Subcutaneous abdominal adipose tissue (tissue), 5 donors: ENCODE measurements around the gene SLC16A11.
A peak's percentile ranks its signal among the peaks of the same experiment; 100 is the strongest.

Source experiments
- H3K27ac ChIP-seq: one replicate; pipeline ENCODE4 v1.7.0; 2013; ENCODE audit warnings: low read depth, mild to moderate bottlenecking, inconsistent platforms, low read length, moderate library complexity
- H3K27me3 ChIP-seq, 5 donors: one replicate each; pipeline ENCODE4 v1.7.0; 2013; ENCODE audit warnings: low read length in 5 of 5, inconsistent platforms in 1 of 5; ENCODE audit not compliant: control insufficient read depth in 5 of 5, insufficient read depth in 4 of 5
- H3K36me3 ChIP-seq, 5 donors: one replicate each; pipeline ENCODE4 v1.7.0; 2013; ENCODE audit warnings: low read length in 5 of 5; ENCODE audit not compliant: control insufficient read depth in 5 of 5, insufficient read depth in 5 of 5
- H3K4me1 ChIP-seq, 5 donors: one replicate each; pipeline ENCODE4 v1.7.0; 2013; ENCODE audit warnings: low read length in 5 of 5, mild to moderate bottlenecking in 3 of 5, moderate library complexity in 1 of 5; ENCODE audit not compliant: control insufficient read depth in 5 of 5, insufficient read depth in 5 of 5
- H3K4me3 ChIP-seq, 5 donors: one replicate each; pipeline ENCODE4 v1.7.0; 2013; ENCODE audit warnings: low read length in 5 of 5, low read depth in 1 of 5
- H3K9ac ChIP-seq, 5 donors: one replicate each; pipeline ENCODE4 v1.7.0; 2013; ENCODE audit warnings: low read length in 5 of 5, mild to moderate bottlenecking in 4 of 5, moderate library complexity in 3 of 5
- H3K9me3 ChIP-seq, 5 donors: one replicate each; pipeline ENCODE4 v1.7.0; 2013; ENCODE audit warnings: low read length in 5 of 5; ENCODE audit not compliant: control insufficient read depth in 5 of 5
- donor health status: healthy.
- donor health status: healthy.
- donor health status: healthy.
- donor health status: healthy.
- donor health status: healthy.

The SLC16A11 gene

DNA sequence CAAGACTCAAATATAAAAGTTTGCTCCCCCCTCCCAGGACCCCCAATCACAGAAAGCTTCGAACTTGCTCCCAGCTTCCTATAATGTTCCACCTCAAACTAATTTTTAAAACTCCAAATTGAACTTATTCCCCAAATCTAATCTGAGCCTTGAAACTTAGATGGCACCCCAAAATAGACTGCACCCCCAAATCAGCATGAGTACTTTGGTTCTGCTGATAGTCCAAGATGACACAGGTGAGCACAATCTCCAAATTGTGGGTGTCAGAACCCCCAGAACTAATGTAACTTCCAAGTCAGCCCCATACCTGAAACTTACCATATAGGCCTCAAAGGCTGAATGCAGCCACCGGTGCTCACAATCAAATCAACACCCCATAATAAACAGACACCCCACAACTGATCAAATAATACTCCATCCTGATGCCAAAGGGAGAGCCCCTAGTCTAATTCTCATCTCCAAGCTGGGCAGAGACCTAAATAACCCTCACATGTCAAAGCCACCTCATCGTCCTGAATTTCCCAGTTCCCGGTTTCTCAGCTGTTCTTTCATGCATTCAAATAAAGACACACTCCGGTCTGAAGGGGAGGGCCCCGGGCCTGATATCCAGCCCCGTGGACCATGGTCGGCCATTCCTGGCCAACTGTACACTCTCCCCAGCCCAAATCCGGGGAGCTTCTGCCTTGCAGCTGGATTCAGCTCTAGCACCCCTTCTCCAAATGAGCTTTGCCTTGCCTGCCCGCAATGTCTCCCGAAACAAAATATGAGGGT lies 22.8 kb downstream of the SLC16A11 start:
- peak overlapping the region; percentile 53 to 80 (median 69) for H3K4me3 ChIP-seq
- H3K27ac ChIP-seq = peak overlapping the region; percentile 99
- peak overlapping the region; percentile 78 to 97 (median 82) for H3K9ac ChIP-seq
- no peaks in the 10 kb centered on the region for H3K9me3 ChIP-seq
- H3K27me3 ChIP-seq = no peaks in the 10 kb centered on the region
- peaks cover 0 to 15% (median 13%) of the 10 kb centered on the region in 5 donors for H3K36me3 ChIP-seq
- H3K4me1 ChIP-seq = peaks cover 11 to 92% (median 70%) of the 10 kb centered on the region in 5 donors

DNA sequence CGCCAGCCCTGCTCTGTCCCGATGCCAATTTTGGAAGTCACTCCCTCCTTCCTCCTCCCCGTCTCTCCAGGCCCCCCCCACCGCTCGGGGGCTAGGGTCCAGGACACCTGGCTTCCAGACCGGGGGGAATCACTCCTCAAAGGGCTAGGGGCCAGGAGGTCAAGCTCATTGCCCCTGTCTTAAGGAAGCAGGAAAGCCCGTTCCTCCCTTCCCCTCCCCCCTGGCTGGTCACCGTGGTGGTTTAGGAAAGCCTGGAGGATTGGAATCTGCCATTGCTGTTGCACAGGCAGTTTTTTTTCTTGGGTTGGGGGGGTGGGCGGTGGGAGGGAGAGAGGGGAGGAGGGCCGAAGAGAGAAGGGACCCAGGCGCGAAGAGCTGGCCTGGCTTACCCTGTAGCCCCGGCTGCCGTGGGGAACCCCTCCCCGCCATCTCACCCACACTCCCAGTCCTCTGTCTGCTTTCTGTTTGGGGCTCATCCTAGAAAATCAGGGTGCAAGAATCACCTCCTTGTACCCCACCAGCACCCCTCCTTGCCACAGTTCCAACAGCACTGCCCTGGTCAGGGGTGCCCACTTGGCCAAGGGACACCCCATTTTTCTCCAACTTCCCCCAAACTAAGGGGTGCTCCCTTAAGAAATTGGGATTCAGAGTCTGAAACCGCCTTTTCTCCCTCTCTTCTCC lies 23.9 kb downstream of the SLC16A11 start:
- Histone ChIP-seq H3K27ac (peak overlapping the region; percentile 99), H3K36me3 (peaks cover 0 to 14% (median 10%) of the 10 kb centered on the region in 5 donors), H3K9me3 (no peaks in the 10 kb centered on the region), H3K27me3 (no peaks in the 10 kb centered on the region), H3K4me1 (peaks cover 13 to 96% (median 81%) of the 10 kb centered on the region in 5 donors), H3K9ac (peak overlapping the region; percentile 82 to 97 (median 95)), H3K4me3 (peak overlapping the region; percentile 71 to 91 (median 81))

DNA sequence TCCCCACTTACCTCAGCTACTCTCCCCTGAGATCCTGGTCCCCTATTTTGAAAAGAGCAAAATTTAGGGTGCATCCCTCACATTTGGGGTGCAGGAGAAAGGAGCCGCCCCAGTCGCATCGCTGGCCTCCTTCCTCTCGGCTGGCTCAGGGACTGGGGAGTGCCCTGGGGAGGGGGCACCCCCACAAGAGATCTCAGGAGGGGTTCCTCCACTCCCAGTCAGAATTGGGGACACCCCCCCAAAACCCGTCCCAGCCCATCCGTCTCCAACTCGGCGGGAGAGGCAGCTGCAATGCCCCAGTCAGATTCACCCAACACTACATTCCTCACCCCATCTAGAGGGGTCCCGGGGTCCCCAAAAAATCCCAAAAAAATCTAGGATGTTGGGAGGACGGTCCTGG lies 24.5 kb downstream of the SLC16A11 start:
- Histone ChIP-seq H3K36me3 (peaks cover 0 to 14% (median 8%) of the 10 kb centered on the region in 5 donors), H3K27ac (peak overlapping the region; percentile 99), H3K27me3 (no peaks in the 10 kb centered on the region), H3K9me3 (no peaks in the 10 kb centered on the region), H3K9ac (peak overlapping the region; percentile 82 to 97 (median 89)), H3K4me3 (peak overlapping the region; percentile 71 to 91 (median 81)), H3K4me1 (peaks cover 13 to 91% (median 77%) of the 10 kb centered on the region in 5 donors)

DNA sequence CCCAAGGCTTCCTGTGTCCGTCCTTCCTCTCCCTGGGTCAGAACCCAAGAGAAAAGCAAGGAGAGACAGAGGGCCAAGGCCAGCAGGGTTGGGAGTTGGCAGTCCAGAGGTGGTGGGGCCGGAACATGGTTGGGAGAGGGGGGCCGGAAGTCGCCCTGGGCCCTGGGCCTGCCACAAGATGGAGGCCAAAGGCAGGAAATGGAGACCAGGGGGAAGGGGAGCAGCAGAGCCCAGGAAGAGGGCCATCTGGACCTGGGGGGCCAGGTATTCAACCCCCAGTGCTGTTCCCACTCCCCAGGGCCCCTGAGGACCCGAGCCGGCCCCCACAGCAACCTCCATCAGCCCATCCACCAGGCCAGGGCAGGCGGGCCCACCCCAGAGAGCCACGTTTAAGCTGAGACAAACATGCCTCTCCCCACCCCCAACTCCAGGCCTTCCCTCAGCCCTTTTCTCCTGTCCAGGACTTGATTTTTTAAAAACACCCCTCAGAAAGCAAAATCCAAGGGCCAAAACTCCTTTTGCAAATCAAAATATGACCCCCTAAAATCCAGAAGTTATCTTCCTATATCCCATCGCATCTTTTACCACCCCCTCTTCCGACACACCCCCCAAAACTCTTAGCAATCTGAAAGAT lies 25.4 kb downstream of the SLC16A11 start:
- H3K4me1 ChIP-seq = peaks cover 15 to 93% (median 84%) of the 10 kb centered on the region in 5 donors

DNA sequence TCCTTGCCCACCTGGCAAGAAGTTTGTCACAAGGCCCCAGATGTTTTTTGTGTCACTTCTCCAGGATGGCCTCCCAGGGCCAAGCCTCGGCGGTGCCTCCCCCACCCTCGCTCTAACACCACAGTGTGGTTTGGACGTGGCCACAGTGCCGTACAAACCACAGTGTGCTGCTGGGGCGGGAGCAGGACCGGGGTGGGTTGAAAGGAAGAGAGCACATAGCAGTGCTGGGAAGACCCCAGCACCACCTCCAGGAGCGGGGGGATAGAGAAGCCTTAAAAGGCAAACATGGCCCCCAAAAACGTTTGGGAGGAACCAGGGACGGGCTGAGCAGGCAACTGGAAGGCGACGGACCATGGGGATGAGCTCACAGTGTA lies 26.1 kb downstream of the SLC16A11 start:
- H3K27ac ChIP-seq = peak overlapping the region; percentile 99
- H3K27me3 ChIP-seq = no peaks in the 10 kb centered on the region
- H3K9me3 ChIP-seq = no peaks in the 10 kb centered on the region
- H3K9ac ChIP-seq = peak overlapping the region; percentile 68 to 97 (median 87)
- peaks cover 19 to 94% (median 85%) of the 10 kb centered on the region in 5 donors for H3K4me1 ChIP-seq
- peaks cover 0 to 14% (median 8%) of the 10 kb centered on the region in 5 donors for H3K36me3 ChIP-seq
- H3K4me3 ChIP-seq = peak overlapping the region in 4 of 5 donors; percentile 71 to 82 (median 78)

More for the DNA sequence above, 25.4 kb downstream of the SLC16A11 start:
- Histone ChIP-seq H3K27ac (peak overlapping the region; percentile 99), H3K9me3 (no peaks in the 10 kb centered on the region), H3K27me3 (no peaks in the 10 kb centered on the region), H3K9ac (peak overlapping the region; percentile 82 to 97 (median 89)), H3K4me3 (peak overlapping the region; percentile 71 to 91 (median 81)), H3K36me3 (peaks cover 0 to 14% (median 8%) of the 10 kb centered on the region in 5 donors)

DNA sequence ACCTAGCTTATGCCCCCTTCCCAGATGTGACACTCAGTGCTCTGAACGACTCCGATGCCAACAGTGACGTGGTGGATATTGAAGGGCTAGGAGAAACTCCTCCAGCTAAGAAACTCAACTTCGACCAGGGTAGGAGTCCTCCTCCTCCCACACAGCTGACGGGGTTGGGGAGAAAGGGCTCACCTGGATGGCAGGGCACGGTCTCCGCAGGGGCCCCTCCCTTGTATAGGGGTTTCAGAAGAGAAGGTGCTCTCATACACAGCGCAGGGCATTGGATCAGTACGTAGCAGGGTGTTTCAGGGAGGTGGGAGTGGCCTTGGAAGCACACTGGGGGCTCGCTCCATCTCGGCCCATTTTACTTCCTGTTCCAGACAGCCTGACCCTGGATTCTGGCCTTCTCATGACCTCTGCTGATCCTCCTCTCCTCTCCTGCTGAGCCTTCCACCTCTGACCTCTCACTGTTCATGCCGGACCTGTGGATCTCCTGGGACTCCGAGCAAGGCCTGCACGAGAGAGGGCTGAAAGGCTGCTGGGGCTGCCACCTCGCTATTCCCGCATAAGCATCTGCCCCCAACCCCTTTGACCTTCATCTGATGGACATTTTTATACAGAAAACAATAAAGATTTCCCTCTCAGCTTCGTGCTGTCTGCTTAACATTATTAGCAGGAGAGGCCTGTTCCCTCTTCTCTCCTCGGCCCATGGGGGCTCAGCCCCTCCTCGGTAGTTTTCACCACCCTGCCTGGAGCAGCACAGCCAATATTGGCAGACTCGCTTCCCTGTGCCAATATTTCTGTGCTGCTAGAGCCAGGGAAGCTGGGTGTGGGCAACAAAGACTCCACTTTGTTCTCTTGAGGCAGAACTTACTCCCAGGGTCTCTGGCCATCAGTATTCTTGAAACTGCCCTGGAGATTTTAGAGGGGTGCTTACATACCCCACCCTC lies 26.7 kb downstream of the SLC16A11 start:
- peaks cover 19 to 91% (median 79%) of the 10 kb centered on the region in 5 donors for H3K4me1 ChIP-seq
- H3K36me3 ChIP-seq = peaks cover 0 to 14% (median 8%) of the 10 kb centered on the region in 5 donors
- peak overlapping the region in 4 of 5 donors; percentile 41 to 82 (median 76) for H3K4me3 ChIP-seq
- peak overlapping the region; percentile 99 for H3K27ac ChIP-seq
- no peaks in the 10 kb centered on the region for H3K9me3 ChIP-seq
- no peaks in the 10 kb centered on the region for H3K27me3 ChIP-seq
- H3K9ac ChIP-seq = peak overlapping the region; percentile 62 to 97 (median 87)

DNA sequence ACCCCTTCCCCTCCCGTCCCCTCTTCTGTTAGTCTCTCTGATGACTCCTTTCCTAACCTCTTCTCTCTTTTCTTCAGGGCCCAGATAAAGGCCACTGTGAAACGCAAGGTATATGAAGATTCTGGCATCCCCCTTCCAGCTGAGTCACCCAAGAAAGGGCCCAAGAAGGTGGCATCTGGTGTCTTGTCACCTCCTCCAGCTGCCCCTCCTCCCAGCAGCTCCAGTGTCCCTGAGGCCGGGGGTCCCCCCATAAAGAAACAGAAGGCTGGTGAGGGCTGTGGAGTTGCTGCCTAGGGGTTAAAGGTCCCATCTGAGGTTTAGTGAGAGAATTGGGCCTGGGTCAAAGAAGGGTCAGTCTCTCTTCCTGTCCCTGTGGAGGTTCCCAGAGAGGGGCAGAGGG lies 27.5 kb downstream of the SLC16A11 start:
- H3K9ac ChIP-seq = peak overlapping the region in 4 of 5 donors; percentile 43 to 97 (median 91)
- H3K36me3 ChIP-seq = peaks cover 0 to 14% (median 8%) of the 10 kb centered on the region in 5 donors
- peak overlapping the region; percentile 99 for H3K27ac ChIP-seq
- no peaks in the 10 kb centered on the region for H3K27me3 ChIP-seq
- peaks cover 17 to 90% (median 76%) of the 10 kb centered on the region in 5 donors for H3K4me1 ChIP-seq
- peak overlapping the region in 1 of 5 donors; percentile 32 for H3K4me3 ChIP-seq
- H3K9me3 ChIP-seq = no peaks in the 10 kb centered on the region

DNA sequence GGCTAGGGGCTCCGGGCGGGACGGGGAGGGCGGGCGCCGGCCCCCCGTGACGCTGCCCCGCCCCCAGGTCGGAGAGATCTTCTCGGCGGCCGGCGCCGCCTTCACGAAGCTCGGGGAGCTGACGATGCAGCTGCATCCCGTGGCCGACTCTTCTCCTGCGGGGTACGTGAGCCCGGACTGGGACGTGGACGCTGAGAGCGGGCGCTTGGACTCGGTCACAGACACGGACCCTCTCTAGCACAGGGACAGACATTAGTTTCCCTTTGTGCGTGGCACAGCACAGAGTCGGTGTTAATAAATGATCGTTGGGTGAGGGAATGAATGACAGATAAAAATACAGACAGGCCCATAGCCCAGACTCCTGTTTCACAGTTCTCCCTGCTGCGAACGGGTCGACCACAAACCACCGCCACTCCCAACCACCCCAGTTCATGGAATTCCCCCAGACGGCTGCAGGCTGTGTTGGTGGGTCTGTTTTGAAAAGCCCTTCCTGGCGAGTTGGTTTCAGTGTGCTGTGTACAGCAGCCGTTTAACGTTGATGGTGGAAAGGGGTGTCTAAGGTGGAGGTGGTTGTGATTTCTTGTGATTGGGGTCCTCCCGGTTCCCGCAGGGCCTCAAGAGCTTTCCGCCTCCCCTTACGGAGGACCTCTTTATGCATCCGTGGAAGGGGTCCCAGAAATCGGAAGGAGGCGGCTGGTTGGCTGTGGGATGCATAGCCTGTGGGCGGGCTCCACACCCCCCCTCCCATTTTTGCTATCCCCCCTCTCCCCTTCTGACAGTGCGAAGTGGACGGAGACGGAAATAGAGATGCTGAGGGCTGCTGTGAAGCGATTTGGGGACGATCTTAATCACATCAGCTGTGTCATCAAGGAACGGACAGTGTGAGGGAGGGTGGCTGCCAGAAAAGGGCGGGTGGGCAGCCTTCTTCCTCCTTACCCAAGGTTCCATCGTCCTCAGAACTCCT lies 28.6 kb downstream of the SLC16A11 start:
- Histone ChIP-seq H3K27me3 (no peaks in the 10 kb centered on the region), H3K9ac (peak overlapping the region; percentile 48 to 95 (median 84)), H3K27ac (peak overlapping the region; percentile 99), H3K4me3 (peak overlapping the region; percentile 59 to 97 (median 78)), H3K9me3 (no peaks in the 10 kb centered on the region), H3K4me1 (peaks cover 18 to 90% (median 77%) of the 10 kb centered on the region in 5 donors), H3K36me3 (peaks cover 0 to 14% (median 8%) of the 10 kb centered on the region in 5 donors)
